GM12878 (cell line): ENCODE results near the gene ABCB9. TPM values are rescaled to one million over a fixed set of nuclear protein-coding genes. Genes with fewer than 3 reads are reported as not detected.

Experiments used
- BCL11A ChIP-seq: IDR thresholded peaks from 2 replicates; pipeline ENCODE4 v1.6.1; 2011; ENCODE audit warnings: low read depth, low read length
- E2F4 ChIP-seq: IDR thresholded peaks from 2 replicates; pipeline ENCODE4 v1.6.1; 2012; ENCODE audit warnings: low read depth, low read length, improper control_type of control experiment
- E4F1 ChIP-seq: fragments of 450-650 bp; IDR thresholded peaks from 2 replicates; pipeline ENCODE4 v1.6.1; 2018; ENCODE audit warnings: borderline replicate concordance, mild to moderate bottlenecking; ENCODE audit not compliant: partially characterized antibody
- ETV6 ChIP-seq, 2 experiments: fragments of 450-650 bp in 1 of 2; IDR thresholded peaks in 1 of 2; conservative IDR thresholded peaks in 1 of 2; 2 replicates each; pipeline ENCODE4 v1.6.1; 2014; ENCODE audit warnings: antibody characterized with exemption in 1 of 2, borderline replicate concordance in 1 of 2, low read depth in 1 of 2, mild to moderate bottlenecking in 1 of 2, moderate library complexity in 1 of 2
- HDGF ChIP-seq: fragments of 450-650 bp; IDR thresholded peaks from 2 replicates; pipeline ENCODE4 v1.6.1; 2016; ENCODE audit warnings: antibody characterized with exemption
- LARP7 ChIP-seq: fragments of 450-650 bp; IDR thresholded peaks from 2 replicates; pipeline ENCODE4 v1.6.1; 2017; ENCODE audit warnings: mild to moderate bottlenecking
- MLLT1 ChIP-seq: fragments of 450-650 bp; IDR thresholded peaks from 2 replicates; pipeline ENCODE4 v1.6.1; 2016; ENCODE audit warnings: mild to moderate bottlenecking
- MXI1 ChIP-seq: fragments of 150-350 bp; IDR thresholded peaks from 2 replicates; pipeline ENCODE4 v1.6.1; 2011; ENCODE audit warnings: low read depth, mild to moderate bottlenecking, inconsistent platforms, low read length, improper control_type of control experiment
- MYB ChIP-seq: fragments of 150-350 bp; IDR thresholded peaks from 2 replicates; pipeline ENCODE4 v1.6.1; 2014; ENCODE audit warnings: mild to moderate bottlenecking, low read depth, low read length, borderline replicate concordance
- NFXL1 ChIP-seq: fragments of 450-650 bp; IDR thresholded peaks from 2 replicates; pipeline ENCODE4 v1.6.1; 2017; ENCODE audit warnings: antibody characterized with exemption, mild to moderate bottlenecking, borderline replicate concordance
- PBX3 ChIP-seq: IDR thresholded peaks from 2 replicates; pipeline ENCODE4 v1.6.1; 2011; ENCODE audit warnings: mild to moderate bottlenecking, low read depth, low read length, moderate library complexity; ENCODE audit not compliant: insufficient replicate concordance
- RAD21 ChIP-seq: IDR thresholded peaks from 2 replicates; pipeline ENCODE4 v1.6.1; 2011; ENCODE audit warnings: mild to moderate bottlenecking, low read depth, low read length, moderate library complexity; ENCODE audit not compliant: insufficient read depth
- RB1 ChIP-seq: fragments of 450-650 bp; formaldehyde crosslinking; IDR thresholded peaks from 2 replicates; pipeline ENCODE4 v1.6.1; 2017; ENCODE audit warnings: mild to moderate bottlenecking, borderline replicate concordance
- SIX5 ChIP-seq: IDR thresholded peaks from 2 replicates; pipeline ENCODE4 v1.6.1; 2011; ENCODE audit warnings: mild to moderate bottlenecking, low read depth, low read length, moderate library complexity; ENCODE audit not compliant: severe bottlenecking
- SUZ12 ChIP-seq: fragments of 200-600 bp; sonication (generic); IDR thresholded peaks from one replicate; pipeline ENCODE4 v1.6.1; 2018; ENCODE audit warnings: antibody characterized with exemption, mild to moderate bottlenecking; ENCODE audit not compliant: unreplicated experiment
- WRNIP1 ChIP-seq: IDR thresholded peaks from 2 replicates; pipeline ENCODE4 v1.6.1; 2011; ENCODE audit warnings: low read depth, low read length, improper control_type of control experiment, borderline replicate concordance
- ZNF592 ChIP-seq: fragments of 450-650 bp; IDR thresholded peaks from 2 replicates; pipeline ENCODE4 v1.6.1; 2017; ENCODE audit warnings: mild to moderate bottlenecking, moderate library complexity
- polyA plus RNA-seq, 11 experiments: library from polyadenylated mRNA; depleted of rRNA in 4 of 11; unstranded in 6 of 11; stranded (reverse) in 5 of 11; fragments of >200 nt; fragmentation: Nextera tagmentation in 4 of 11; fragmentation: Illumina TruSeq in 1 of 11; extraction: Ambion mirVana in 4 of 11; extraction: Trizol in 1 of 11; gene quantifications; 1 replicate in 1 of 11; 2 replicates in 10 of 11; pipeline versions ENCODE4 v1.2.1 to v1.2.3, GENCODE V29; 2011 to 2016; ENCODE audit warnings: inconsistent platforms in 2 of 11, missing spikeins in 2 of 11, low read depth in 1 of 11
- total RNA-seq, 4 experiments: library from RNA; depleted of rRNA in 3 of 4; stranded (reverse); fragments of >200 nt in 3 of 4; fragmentation: Illumina TruSeq in 1 of 4; extraction: Trizol in 1 of 4; gene quantifications; 2 replicates each; pipeline versions ENCODE4 v1.2.1 to v1.2.3, GENCODE V29; 2013 to 2021

Gene ABCB9
- total and polyA plus RNA-seq, 10 of the 15 experiments (the other 5 are each of a cell fraction or from before 2014, with no cell fraction given) = 0.37 to 4.9 (median 3.1) TPM

GRCh38 chr12:122980183-122981035 is 14.1 kb upstream of the ABCB9 start, which contains the start of gene ARL6IP4 (continued):
- no peak for TF ChIP-seq E4F1
- TF ChIP-seq MXI1 = peak; percentile 22
- no peak for TF ChIP-seq ETV6 (conservative IDR thresholded peaks at IDR 0.05 in 1 of 2, IDR thresholded peaks at IDR 0.05 in 1 of 2; ENCODE audit: borderline replicate concordance in 1 of 2, low read depth in 1 of 2)
- no peak for TF ChIP-seq WRNIP1
- no peak for TF ChIP-seq SUZ12
- no peak for TF ChIP-seq BCL11A
- TF ChIP-seq MYB = no peak
- no peak for TF ChIP-seq PBX3
- peak; percentile 92 for TF ChIP-seq LARP7
- peak; percentile 62 for TF ChIP-seq SIX5
- TF ChIP-seq HDGF = peak; percentile 36; the same call in 1 of the 2 replicates
- 0 out of 2 replicates have a peak, but pooled peaks have one; percentile 27 for TF ChIP-seq NFXL1
- no peak for TF ChIP-seq E2F4
- no peak for TF ChIP-seq ZNF592
- no peak for TF ChIP-seq RAD21
- peak; percentile 96 for TF ChIP-seq RB1
- no peak for TF ChIP-seq MLLT1
